ENCODE measurements around the gene SMIM12. TPM values are rescaled to one million over a fixed set of nuclear protein-coding genes. Genes with fewer than 3 reads are reported as not detected.

The SMIM12 gene
- total and polyA plus RNA-seq, 2 of the 8 experiments (the other 6 are each of a cell fraction or from before 2014, with no cell fraction given), result 40.9 to 49.2 TPM

DNA sequence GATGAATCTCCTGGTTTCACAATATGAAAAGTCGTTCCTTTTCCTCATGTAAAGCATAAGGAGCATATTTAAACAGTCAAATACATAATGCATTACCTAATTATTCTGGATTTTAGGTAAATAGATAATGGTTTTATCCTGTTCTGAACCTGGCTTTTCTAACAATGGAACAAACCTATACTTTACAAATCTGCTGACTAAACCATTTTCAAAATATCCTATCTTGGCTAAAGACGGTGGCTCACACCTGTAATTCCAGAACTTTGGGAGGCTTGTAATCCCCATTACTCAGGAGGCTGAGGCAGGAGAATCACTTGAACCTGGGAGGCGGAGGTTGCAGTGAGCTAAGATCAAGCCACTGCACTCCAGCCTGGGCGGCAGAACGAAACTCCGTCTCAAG lies 2.9 kb downstream of the SMIM12 start:
- H3K4me1 ChIP-seq (replicated peaks in 1 of 4; ENCODE audit: control insufficient read depth in 3 of 4, insufficient read depth in 4 of 4, low read length in 3 of 4), result peaks cover 0 to 11% (median 0%) of the 10 kb centered on the region in 4 experiments; a peak in 3 of 7 replicates
- 94% methylated on average over 6 of the region's 6 CpGs; no CpG with 5 or more reads in 1 of the 2 experiments for WGBS, 2 experiments (ENCODE audit: extremely low coverage in 1 of 2, insufficient coverage in 1 of 2, insufficient read length in 1 of 2, insufficient replicate concordance in 2 of 2, low coverage in 1 of 2, low lambda C conversion rate in 2 of 2, missing lambda C conversion rate in 1 of 2)
- H2BK5ac ChIP-seq (ENCODE audit: low read depth, low read length), result no peak overlapping the region
- no peak overlapping the region for H3K27ac ChIP-seq (ENCODE audit: low read depth, low read length)
- H3K27me3 ChIP-seq (replicated peaks in 1 of 4; ENCODE audit: control insufficient read depth in 3 of 4, extremely low read depth in 1 of 4, insufficient read depth in 3 of 4, low read length in 3 of 4), result no peaks in the 10 kb centered on the region
- no peak overlapping the region for H3K14ac ChIP-seq (ENCODE audit: insufficient read length)
- H3K56ac ChIP-seq (replicated peaks; ENCODE audit: insufficient read length, low read depth, low read length), result no peak overlapping the region
- no peak overlapping the region for H2BK15ac ChIP-seq (ENCODE audit: low read length)
- H3K4me2 ChIP-seq (ENCODE audit: insufficient read depth in 1 of 2, low read depth in 2 of 2, low read length in 2 of 2), result no peak overlapping the region
- no peak overlapping the region for H3K23ac ChIP-seq (ENCODE audit: insufficient read length)
- H2BK12ac ChIP-seq (ENCODE audit: low read depth, low read length), result no peak overlapping the region
- H3K18ac ChIP-seq (ENCODE audit: extremely low read depth, low read length), result no peak overlapping the region
- DNase-seq (ENCODE audit: low read depth in 1 of 2, low spot score in 2 of 2), result no peak
- no peak overlapping the region for H4K91ac ChIP-seq (replicated peaks; ENCODE audit: insufficient read length, low read length)
- peaks cover 5% of the 10 kb centered on the region for H3K23me2 ChIP-seq (ENCODE audit: low read depth, low read length)
- POLR2A ChIA-PET (ENCODE audit: partially characterized antibody), result no interaction called here
- no peak overlapping the region for H3K4me3 ChIP-seq (ENCODE audit: extremely low read depth in 1 of 4, insufficient read depth in 2 of 4, low read depth in 3 of 4, low read length in 4 of 4)
- peaks cover 7% of the 10 kb centered on the region for H3K79me1 ChIP-seq (ENCODE audit: low read depth, low read length)
- H2AFZ ChIP-seq (ENCODE audit: low read length), result no peak overlapping the region
- no peak overlapping the region for H3K4ac ChIP-seq (replicated peaks; ENCODE audit: insufficient read length, low read depth, low read length)
- H2AK5ac ChIP-seq (ENCODE audit: low read depth, low read length), result no peak overlapping the region
- H2BK120ac ChIP-seq (replicated peaks; ENCODE audit: low read depth, low read length), result no peak overlapping the region
- CTCF ChIA-PET (ENCODE audit: partially characterized antibody), result interaction anchor here (0.7 to 6.3 kb wide), 4 partner anchors 11 to 579 kb away, joined by 3 to 103 read pairs (median 14); no protein-coding TSS in a partner anchor
- no peak for FAIRE-seq
- no peaks in the 10 kb centered on the region for H3K9me3 ChIP-seq (ENCODE audit: insufficient read depth in 2 of 2, low read depth in 1 of 2, low read length in 1 of 2)
- no peak overlapping the region for H3K9ac ChIP-seq (replicated peaks in 1 of 4; ENCODE audit: extremely low read depth in 1 of 4, low read depth in 3 of 4, low read length in 3 of 4)
- H4K20me1 ChIP-seq (replicated peaks in 1 of 2; ENCODE audit: control insufficient read depth in 1 of 2, insufficient read depth in 2 of 2, low read length in 2 of 2), result peaks cover 0 to 1% of the 10 kb centered on the region in 2 experiments
- peaks cover 4 to 14% (median 11%) of the 10 kb centered on the region in 4 experiments; a peak in 7 of 8 replicates for H3K36me3 ChIP-seq (ENCODE audit: control insufficient read depth in 2 of 4, insufficient read depth in 4 of 4, low read length in 3 of 4)
- no peak overlapping the region for H4K5ac ChIP-seq (ENCODE audit: insufficient read length, low read depth, low read length)
- no peak overlapping the region for H2BK20ac ChIP-seq (ENCODE audit: low read length)
- H3K79me2 ChIP-seq (ENCODE audit: control insufficient read depth in 1 of 2, insufficient read depth in 2 of 2, low read length in 2 of 2), result peaks cover 12 to 33% of the 10 kb centered on the region in 2 experiments
- no peak overlapping the region for H4K8ac ChIP-seq (ENCODE audit: extremely low read depth, insufficient read depth, low read length)
